ENCODE measurements around the gene MCAM. TPM values are rescaled to one million over a fixed set of nuclear protein-coding genes. Genes with fewer than 3 reads are reported as not detected.

Gene MCAM
- total and polyA plus RNA-seq, 2 donors = 154 to 451 TPM

- peaks cover 4% of the 10 kb centered on the region for H3K4me1 ChIP-seq (ENCODE audit: insufficient read depth)
- H3K27ac ChIP-seq (ENCODE audit: low read depth) = peak overlapping the region; percentile 78
- H3K36me3 ChIP-seq (ENCODE audit: insufficient read depth) = no peaks in the 10 kb centered on the region
- H3K4me3 ChIP-seq (ENCODE audit: low read depth, low read length) = peak overlapping the region; percentile 53
- WGBS = 3% methylated on average over 85 of the region's 86 CpGs
- no peak for DNase-seq (ENCODE audit: extremely low spot score)
Measured at GRCh38 chr11:119339589-119340334, 22.8 kb upstream of the MCAM start.

- no peak overlapping the region for H3K27ac ChIP-seq (ENCODE audit: low read depth)
- no peak for DNase-seq (ENCODE audit: extremely low spot score)
- H3K4me1 ChIP-seq (ENCODE audit: insufficient read depth) = peaks cover 4% of the 10 kb centered on the region
- H3K4me3 ChIP-seq (ENCODE audit: low read depth, low read length) = peak overlapping the region; percentile 53
- no peaks in the 10 kb centered on the region for H3K36me3 ChIP-seq (ENCODE audit: insufficient read depth)
- 33% methylated on average over 11 of the region's 11 CpGs for WGBS
Measured at GRCh38 chr11:119338965-119339588, 22.1 kb upstream of the MCAM start.

- 10% methylated on average over 17 of the region's 17 CpGs for WGBS
- H3K4me3 ChIP-seq (ENCODE audit: low read depth, low read length) = no peak overlapping the region
- H3K36me3 ChIP-seq (ENCODE audit: insufficient read depth) = no peaks in the 10 kb centered on the region
- H3K4me1 ChIP-seq (ENCODE audit: insufficient read depth) = peaks cover 4% of the 10 kb centered on the region
- peak; percentile 77 for DNase-seq (ENCODE audit: extremely low spot score)
- H3K27ac ChIP-seq (ENCODE audit: low read depth) = no peak overlapping the region
Measured at GRCh38 chr11:119338318-119338890, 21.5 kb upstream of the MCAM start.

- Histone ChIP-seq H3K27ac (ENCODE audit: low read depth) (peak overlapping the region; percentile 33), H3K4me3 (ENCODE audit: low read depth, low read length) (no peak overlapping the region), H3K36me3 (ENCODE audit: insufficient read depth) (no peaks in the 10 kb centered on the region), H3K4me1 (ENCODE audit: insufficient read depth) (peaks cover 4% of the 10 kb centered on the region)
- 22% methylated on average over 9 of the region's 9 CpGs for WGBS
- DNase-seq (ENCODE audit: extremely low spot score) = no peak
Measured at GRCh38 chr11:119337581-119338317, 20.8 kb upstream of the MCAM start.

GRCh38 chr11:119336744-119337469, 20.0 kb upstream of the MCAM start:
- H3K36me3 ChIP-seq (ENCODE audit: insufficient read depth) = no peaks in the 10 kb centered on the region
- H3K4me1 ChIP-seq (ENCODE audit: insufficient read depth) = peaks cover 4% of the 10 kb centered on the region
- DNase-seq (ENCODE audit: extremely low spot score) = no peak
- H3K4me3 ChIP-seq (ENCODE audit: low read depth, low read length) = no peak overlapping the region
- 77% methylated on average over 9 of the region's 9 CpGs for WGBS
- no peak overlapping the region for H3K27ac ChIP-seq (ENCODE audit: low read depth)

GRCh38 chr11:119335655-119336543, 19.0 kb upstream of the MCAM start:
- Histone ChIP-seq H3K27ac (ENCODE audit: low read depth) (no peak overlapping the region), H3K4me3 (ENCODE audit: low read depth, low read length) (no peak overlapping the region), H3K36me3 (ENCODE audit: insufficient read depth) (no peaks in the 10 kb centered on the region), H3K4me1 (ENCODE audit: insufficient read depth) (peaks cover 4% of the 10 kb centered on the region)
- no peak for DNase-seq (ENCODE audit: extremely low spot score)
- WGBS = 86% methylated on average over 30 of the region's 30 CpGs

- 63% methylated on average over 15 of the region's 15 CpGs for WGBS
- no peak for DNase-seq (ENCODE audit: extremely low spot score)
- Histone ChIP-seq H3K4me3 (ENCODE audit: low read depth, low read length) (peak overlapping the region; percentile 89), H3K27ac (ENCODE audit: low read depth) (no peak overlapping the region), H3K36me3 (ENCODE audit: insufficient read depth) (no peaks in the 10 kb centered on the region), H3K4me1 (ENCODE audit: insufficient read depth) (peaks cover 4% of the 10 kb centered on the region)
Measured at GRCh38 chr11:119335091-119335654, 18.2 kb upstream of the MCAM start.

GRCh38 chr11:119334174-119334930, 17.4 kb upstream of the MCAM start, which contains the start of gene RNF26:
RNF26 (plus strand) TSS chr11:119334527; CDS start chr11:119335123, 596 bp downstream.
- under 1% methylated on average over 54 of the region's 54 CpGs for WGBS
- H3K4me3 ChIP-seq (ENCODE audit: low read depth, low read length) = peak within 1 kb of the TSS; percentile 89
- no peaks in the 10 kb centered on the region for H3K36me3 ChIP-seq (ENCODE audit: insufficient read depth)
- DNase-seq (ENCODE audit: extremely low spot score) = peak; percentile 98
- peaks cover 4% of the 10 kb centered on the region for H3K4me1 ChIP-seq (ENCODE audit: insufficient read depth)
- H3K27ac ChIP-seq (ENCODE audit: low read depth) = peak within 1 kb of the TSS; percentile 94

- no peak for DNase-seq (ENCODE audit: extremely low spot score)
- no peak overlapping the region for H3K27ac ChIP-seq (ENCODE audit: low read depth)
- 79% methylated on average over 4 of the region's 4 CpGs for WGBS
- H3K36me3 ChIP-seq (ENCODE audit: insufficient read depth) = no peaks in the 10 kb centered on the region
- H3K4me1 ChIP-seq (ENCODE audit: insufficient read depth) = peaks cover 4% of the 10 kb centered on the region
- H3K4me3 ChIP-seq (ENCODE audit: low read depth, low read length) = no peak overlapping the region
Measured at GRCh38 chr11:119332111-119332765, 15.3 kb upstream of the MCAM start.

GRCh38 chr11:119330237-119330636, 13.3 kb upstream of the MCAM start:
- peaks cover 3% of the 10 kb centered on the region for H3K4me1 ChIP-seq (ENCODE audit: insufficient read depth)
- no peak for DNase-seq (ENCODE audit: extremely low spot score)
- H3K27ac ChIP-seq (ENCODE audit: low read depth) = no peak overlapping the region
- H3K4me3 ChIP-seq (ENCODE audit: low read depth, low read length) = no peak overlapping the region
- 68% methylated on average over 1 of the region's 1 CpG for WGBS
- H3K36me3 ChIP-seq (ENCODE audit: insufficient read depth) = no peaks in the 10 kb centered on the region

- 52% methylated on average over 2 of the region's 2 CpGs for whole genome bisulfite sequencing
Measured at GRCh38 chr11:119329320-119329719, 12.4 kb upstream of the MCAM start.

More at GRCh38 chr11:119329320-119329719, 12.4 kb upstream of the MCAM start:
- no peak overlapping the region for H3K27ac ChIP-seq (ENCODE audit: low read depth)
- H3K4me1 ChIP-seq (ENCODE audit: insufficient read depth) = no peaks in the 10 kb centered on the region
- no peak overlapping the region for H3K4me3 ChIP-seq (ENCODE audit: low read depth, low read length)
- no peaks in the 10 kb centered on the region for H3K36me3 ChIP-seq (ENCODE audit: insufficient read depth)
- DNase-seq (ENCODE audit: extremely low spot score) = no peak
